ENCODE results near the gene FRMD5.

Gene FRMD5

GRCh38 chr15:44018151-44018550 is 176.9 kb downstream of the FRMD5 start:
- no peak overlapping the region for H3K4me2 ChIP-seq (ENCODE audit: low read depth, low read length, poor library complexity, severe bottlenecking)

GRCh38 chr15:44015545-44016305 is 179.3 kb downstream of the FRMD5 start:
- no peaks in the 10 kb centered on the region for H3K79me2 ChIP-seq (ENCODE audit: insufficient read depth, low read length)
- no peak for TF ChIP-seq CTCF (IDR thresholded peaks at IDR 0.05; ENCODE audit: insufficient read depth, low read length, poor library complexity, severe bottlenecking)

More at GRCh38 chr15:44018151-44018550, 176.9 kb downstream of the FRMD5 start:
- H3K9ac ChIP-seq (ENCODE audit: low read length): no peak overlapping the region
- no peak for TF ChIP-seq CTCF (IDR thresholded peaks at IDR 0.05; ENCODE audit: insufficient read depth, low read length, poor library complexity, severe bottlenecking)
- TF ChIP-seq EZH2phosphoT487 (conservative IDR thresholded peaks at IDR 0.05; ENCODE audit: low read length): no peak
- H4K20me1 ChIP-seq (ENCODE audit: low read depth, low read length): no peaks in the 10 kb centered on the region
- no peak overlapping the region for H3K4me3 ChIP-seq (ENCODE audit: insufficient read depth, low read length, poor library complexity, severe bottlenecking)
- H3K27me3 ChIP-seq (ENCODE audit: low read length): no peaks in the 10 kb centered on the region
- no peaks in the 10 kb centered on the region for H3K9me3 ChIP-seq (ENCODE audit: insufficient read depth, low read length)
- H2AFZ ChIP-seq (ENCODE audit: low read depth, low read length, severe bottlenecking): no peak overlapping the region
- H3K27ac ChIP-seq (ENCODE audit: low read depth, low read length): no peak overlapping the region
- no peaks in the 10 kb centered on the region for H3K79me2 ChIP-seq (ENCODE audit: insufficient read depth, low read length)
- no peaks in the 10 kb centered on the region for H3K36me3 ChIP-seq (ENCODE audit: low read length)
- no peaks in the 10 kb centered on the region for H3F3A ChIP-seq (ENCODE audit: insufficient read depth)
- H3K9me2 ChIP-seq (replicated peaks; ENCODE audit: insufficient read depth, low read length): no peaks in the 10 kb centered on the region

GRCh38 chr15:44011238-44011854 is 183.7 kb downstream of the FRMD5 start:
- TF ChIP-seq CTCF (IDR thresholded peaks at IDR 0.05; ENCODE audit: insufficient read depth, low read length, poor library complexity, severe bottlenecking): no peak
- no peak for TF ChIP-seq EZH2phosphoT487 (conservative IDR thresholded peaks at IDR 0.05; ENCODE audit: low read length)
- Histone ChIP-seq H3K9ac (ENCODE audit: low read length) (no peak overlapping the region), H3K9me3 (ENCODE audit: insufficient read depth, low read length) (no peaks in the 10 kb centered on the region), H3K27me3 (ENCODE audit: low read length) (no peaks in the 10 kb centered on the region), H3K27ac (ENCODE audit: low read depth, low read length) (no peak overlapping the region), H3F3A (ENCODE audit: insufficient read depth) (no peaks in the 10 kb centered on the region), H2AFZ (ENCODE audit: low read depth, low read length, severe bottlenecking) (no peak overlapping the region), H3K36me3 (ENCODE audit: low read length) (no peaks in the 10 kb centered on the region), H3K4me2 (ENCODE audit: low read depth, low read length, poor library complexity, severe bottlenecking) (no peak overlapping the region), H3K4me3 (ENCODE audit: insufficient read depth, low read length, poor library complexity, severe bottlenecking) (no peak overlapping the region), H3K9me2 (replicated peaks; ENCODE audit: insufficient read depth, low read length) (no peaks in the 10 kb centered on the region), H4K20me1 (ENCODE audit: low read depth, low read length) (no peaks in the 10 kb centered on the region), H3K79me2 (ENCODE audit: insufficient read depth, low read length) (no peaks in the 10 kb centered on the region)

More at GRCh38 chr15:44015545-44016305, 179.3 kb downstream of the FRMD5 start:
- Histone ChIP-seq H2AFZ (ENCODE audit: low read depth, low read length, severe bottlenecking) (no peak overlapping the region), H3F3A (ENCODE audit: insufficient read depth) (no peaks in the 10 kb centered on the region), H3K4me2 (ENCODE audit: low read depth, low read length, poor library complexity, severe bottlenecking) (no peak overlapping the region), H3K4me3 (ENCODE audit: insufficient read depth, low read length, poor library complexity, severe bottlenecking) (no peak overlapping the region), H3K27ac (ENCODE audit: low read depth, low read length) (no peak overlapping the region), H3K36me3 (ENCODE audit: low read length) (no peaks in the 10 kb centered on the region), H4K20me1 (ENCODE audit: low read depth, low read length) (no peaks in the 10 kb centered on the region), H3K9me3 (ENCODE audit: insufficient read depth, low read length) (no peaks in the 10 kb centered on the region), H3K9me2 (replicated peaks; ENCODE audit: insufficient read depth, low read length) (no peaks in the 10 kb centered on the region), H3K27me3 (ENCODE audit: low read length) (no peaks in the 10 kb centered on the region), H3K9ac (ENCODE audit: low read length) (no peak overlapping the region)
